Colonic mucosa (tissue), 4 donors: ENCODE results near the gene EGFL7. TPM values are rescaled to one million over a fixed set of nuclear protein-coding genes. Genes with fewer than 3 reads are reported as not detected.
A peak's percentile ranks its signal among the peaks of the same experiment; 100 is the strongest.

Experiments used
- DNase-seq: peaks from one replicate; pipeline ENCODE4 v3.0.0-alpha.2; 2020
- H3K27ac ChIP-seq: fragments of 200-600 bp; one replicate; pipeline ENCODE4 v1.8.0; 2021
- H3K27me3 ChIP-seq: fragments of 200-600 bp; one replicate; pipeline ENCODE4 v1.8.0; 2021
- H3K36me3 ChIP-seq: fragments of 200-600 bp; one replicate; pipeline ENCODE4 v1.8.0; 2021
- H3K4me1 ChIP-seq: fragments of 200-600 bp; one replicate; pipeline ENCODE4 v1.8.0; 2021; ENCODE audit warnings: mild to moderate bottlenecking
- H3K4me3 ChIP-seq: fragments of 200-600 bp; one replicate; pipeline ENCODE4 v1.8.0; 2021
- H3K9ac ChIP-seq, 2 donors: one replicate each; pipeline ENCODE4 v1.7.0; 2013; ENCODE audit warnings: control low read depth in 2 of 2, low read depth in 2 of 2, low read length in 2 of 2
- H3K9me3 ChIP-seq: fragments of 200-600 bp; one replicate; pipeline ENCODE4 v1.8.0; 2021
- CTCF ChIP-seq: fragments of 200-600 bp; IDR thresholded peaks from one replicate; pipeline ENCODE4 v1.8.0; 2022; ENCODE audit warnings: antibody characterized with exemption, mild to moderate bottlenecking
- intact Hi-C: fragments of 100-400 bp; cut with DNase I; formaldehyde crosslinking; loops from one replicate; pipeline ENCODE4 v1.14.1; 2022
- total RNA-seq, 2 donors: library from RNA; stranded (reverse); fragmentation: NEBNext Ultra II Directional in 1 of 2; extraction: Animal tissue kit (Norgen Biotek cat#: 25700) in 1 of 2; gene quantifications; one replicate each; pipeline ENCODE4 v1.2.1, GENCODE V29; 2021
- donor health status: healthy.
- donor health status: DM: no; HTN: no; CAD: no.
- donor health status: DM: no; HTN: no; CAD: no.

Gene EGFL7
- total RNA-seq, 2 donors from 2014 or later, result 17.3 to 28.4 TPM

- H3K27ac ChIP-seq, result no peak overlapping the region
- intact Hi-C loops, result no loop called here
- no peaks in the 10 kb centered on the region for H3K36me3 ChIP-seq
- no peak overlapping the region for H3K4me3 ChIP-seq
- no peak for TF ChIP-seq CTCF
- no peak for DNase-seq
- no peaks in the 10 kb centered on the region for H3K9me3 ChIP-seq
- H3K27me3 ChIP-seq, result peaks cover 33% of the 10 kb centered on the region
- H3K9ac ChIP-seq, result no peak overlapping the region
- H3K4me1 ChIP-seq, result no peaks in the 10 kb centered on the region
These were observed 8.0 kb downstream of the EGFL7 start for GRCh38 chr9:136670576-136671253.

GRCh38 chr9:136671254-136671614 lies 8.5 kb downstream of the EGFL7 start:
- intact Hi-C loops, result no loop called here
- Histone ChIP-seq H3K9ac (no peak overlapping the region), H3K27me3 (peaks cover 30% of the 10 kb centered on the region), H3K9me3 (no peaks in the 10 kb centered on the region), H3K4me1 (no peaks in the 10 kb centered on the region), H3K4me3 (no peak overlapping the region), H3K36me3 (no peaks in the 10 kb centered on the region), H3K27ac (no peak overlapping the region)
- DNase-seq, result no peak
- TF ChIP-seq CTCF, result no peak

GRCh38 chr9:136671646-136672430 lies 9.1 kb downstream of the EGFL7 start:
- no peak for DNase-seq
- Histone ChIP-seq H3K4me3 (no peak overlapping the region), H3K9me3 (no peaks in the 10 kb centered on the region), H3K9ac (no peak overlapping the region), H3K27me3 (peaks cover 24% of the 10 kb centered on the region), H3K36me3 (no peaks in the 10 kb centered on the region), H3K4me1 (no peaks in the 10 kb centered on the region), H3K27ac (no peak overlapping the region)
- TF ChIP-seq CTCF, result peak; percentile 79
- intact Hi-C loops, result no loop called here

GRCh38 chr9:136672431-136673087 lies 9.8 kb downstream of the EGFL7 start:
- no peak for DNase-seq
- no peak for TF ChIP-seq CTCF
- no peaks in the 10 kb centered on the region for H3K4me1 ChIP-seq
- no peaks in the 10 kb centered on the region for H3K36me3 ChIP-seq
- no peak overlapping the region for H3K9ac ChIP-seq
- H3K4me3 ChIP-seq, result no peak overlapping the region
- no peaks in the 10 kb centered on the region for H3K9me3 ChIP-seq
- intact Hi-C loops, result no loop called here
- H3K27ac ChIP-seq, result no peak overlapping the region
- peaks cover 18% of the 10 kb centered on the region for H3K27me3 ChIP-seq

GRCh38 chr9:136673088-136673974 lies 10.6 kb downstream of the EGFL7 start:
- no peak overlapping the region for H3K9ac ChIP-seq
- H3K4me1 ChIP-seq, result no peaks in the 10 kb centered on the region
- DNase-seq, result no peak
- H3K36me3 ChIP-seq, result no peaks in the 10 kb centered on the region
- no peak for TF ChIP-seq CTCF
- H3K27ac ChIP-seq, result no peak overlapping the region
- H3K9me3 ChIP-seq, result no peaks in the 10 kb centered on the region
- intact Hi-C loops, result no loop called here
- peaks cover 11% of the 10 kb centered on the region for H3K27me3 ChIP-seq
- no peak overlapping the region for H3K4me3 ChIP-seq
